HepG2 (cell line): ENCODE data around the gene CAMK2G. TPM values are rescaled to one million over a fixed set of nuclear protein-coding genes. Genes with fewer than 3 reads are reported as not detected.

Experiments used
- ATAC-seq: fragments of 200-7000 bp; cut with Tn5 transposase; 3 replicates; pipeline ENCODE4 v1.9.1; 2020; ENCODE audit warnings: mild to moderate bottlenecking, moderate library complexity
- BruUV-seq: library from RNA; stranded (reverse); fragments of 400-500 nt; replicated peaks from 2 replicates; lab custom pipeline; 2021; lab: Mats Ljungman, UMichigan
- CTCF ChIA-PET: fragments of 300-600 bp; formaldehyde crosslinking; extraction: SDS; loops from one replicate; lab custom pipeline; 2021; ENCODE audit warnings: low total read pairs, inconsistent platforms, low intra/inter-chr PET ratio; lab: Yijun Ruan, JAX
- POLR2A ChIA-PET: fragments of 350-600 bp; sonication (Branson Sonifier 250); formaldehyde crosslinking; loops from one replicate; lab custom pipeline; 2020; ENCODE audit warnings: antibody characterized with exemption, inconsistent platforms; lab: Yijun Ruan, JAX
- DNase-seq: peaks from one replicate; pipeline ENCODE4 v3.0.0-alpha.2; 2015; ENCODE audit warnings: low spot score
- FAIRE-seq: peaks from 3 replicates; lab custom pipeline; 2011; peaks lifted over from hg19 to GRCh38; lab: Jason Lieb, UNC
- H2AFZ ChIP-seq: one replicate; pipeline ENCODE4 v1.6.1; 2011; ENCODE audit warnings: low read length, inconsistent platforms
- H3K27ac ChIP-seq: fragments of 300-600 bp; 3 replicates; pipeline ENCODE4 v1.8.0; 2011; ENCODE audit warnings: mixed run types, mild to moderate bottlenecking, mixed read lengths, low read length, inconsistent platforms; ENCODE audit not compliant: insufficient read depth; ENCODE audit errors: extremely low read length
- H3K27me3 ChIP-seq, 2 experiments: fragments of 200-600 bp in 1 of 2; 2 replicates in 1 of 2; 3 replicates in 1 of 2; pipeline versions ENCODE4 v1.6.0 to v1.8.0; 2011; ENCODE audit warnings: low read length in 2 of 2, mild to moderate bottlenecking in 2 of 2, moderate library complexity in 2 of 2, inconsistent platforms in 1 of 2; ENCODE audit not compliant: insufficient read depth in 2 of 2, control insufficient read depth in 1 of 2
- H3K36me3 ChIP-seq, 2 experiments: fragments of 200-600 bp in 1 of 2; replicated peaks in 1 of 2; 2 replicates in 1 of 2; 3 replicates in 1 of 2; pipeline versions ENCODE4 v1.5.1 to v1.8.0; 2011; ENCODE audit warnings: low read length in 2 of 2, inconsistent platforms in 1 of 2; ENCODE audit not compliant: insufficient read depth in 2 of 2, control insufficient read depth in 1 of 2
- H3K4me1 ChIP-seq: 2 replicates; pipeline ENCODE4 v1.5.1; 2012; ENCODE audit warnings: low read length, inconsistent platforms; ENCODE audit not compliant: insufficient read depth
- H3K4me2 ChIP-seq: 2 replicates; pipeline ENCODE4 v1.6.0; 2011; ENCODE audit warnings: low read depth, low read length, inconsistent platforms
- H3K4me3 ChIP-seq, 3 experiments: fragments of 200-600 bp in 1 of 3; sonication (generic), shearing (Covaris generic) in 1 of 3; replicated peaks in 1 of 3; 2 replicates each; pipeline ENCODE4 v1.5.1; 2011 to 2016; ENCODE audit warnings: low read length in 3 of 3, inconsistent platforms in 2 of 3, low read depth in 2 of 3, mild to moderate bottlenecking in 2 of 3, control low read depth in 1 of 3, mixed read lengths in 1 of 3; ENCODE audit not compliant: insufficient read depth in 1 of 3
- H3K79me2 ChIP-seq: one replicate; pipeline ENCODE4 v1.6.1; 2011; ENCODE audit warnings: low read length, inconsistent platforms; ENCODE audit not compliant: insufficient read depth
- H3K9ac ChIP-seq: 2 replicates; pipeline ENCODE4 v1.6.0; 2011; ENCODE audit warnings: mild to moderate bottlenecking, low read depth, low read length, inconsistent platforms; ENCODE audit not compliant: insufficient read depth
- H3K9me3 ChIP-seq: 2 replicates; pipeline ENCODE4 v1.5.1; 2012; ENCODE audit warnings: mild to moderate bottlenecking, low read length
- H4K20me1 ChIP-seq: 2 replicates; pipeline ENCODE4 v1.6.0; 2011; ENCODE audit warnings: inconsistent platforms, mild to moderate bottlenecking, low read length, moderate library complexity; ENCODE audit not compliant: insufficient read depth
- AGO2 ChIP-seq: fragments of 200-400 bp; formaldehyde crosslinking; optimal IDR thresholded peaks from 2 replicates; pipeline ENCODE3; 2017; ENCODE audit warnings: mild to moderate bottlenecking, low read depth, low read length, moderate library complexity
- ATF4 ChIP-seq, 2 experiments: fragments of 450-650 bp in 1 of 2; sonication (generic) in 1 of 2; formaldehyde crosslinking; IDR thresholded peaks; 2 replicates each; pipeline versions ENCODE4 v1.5.0 to v1.8.0; 2020 to 2022; ENCODE audit warnings: mild to moderate bottlenecking in 1 of 2, missing genetic modification reagents in 1 of 2
- BORCS8-MEF2B ChIP-seq: sonication (generic); formaldehyde crosslinking; IDR thresholded peaks from 2 replicates; pipeline ENCODE4 v1.8.0; 2022; ENCODE audit warnings: mild to moderate bottlenecking, missing genetic modification reagents
- EED ChIP-seq: sonication (generic); formaldehyde crosslinking; IDR thresholded peaks from 2 replicates; pipeline ENCODE4 v1.5.0; 2020; ENCODE audit warnings: mild to moderate bottlenecking, missing genetic modification reagents
- HES4 ChIP-seq: sonication (generic); formaldehyde crosslinking; IDR thresholded peaks from 2 replicates; pipeline ENCODE4 v1.9.0; 2021; ENCODE audit warnings: mild to moderate bottlenecking, missing genetic modification reagents, borderline replicate concordance
- NCOA5 ChIP-seq: sonication (generic); formaldehyde crosslinking; IDR thresholded peaks from 2 replicates; pipeline ENCODE4 v1.4.0; 2020; ENCODE audit warnings: missing genetic modification reagents
- REPIN1 ChIP-seq: sonication (generic); formaldehyde crosslinking; IDR thresholded peaks from 2 replicates; pipeline ENCODE4 v1.8.0; 2022; ENCODE audit warnings: missing genetic modification reagents, low read depth, mild to moderate bottlenecking, borderline replicate concordance
- RFXAP ChIP-seq: sonication (generic); formaldehyde crosslinking; IDR thresholded peaks from 2 replicates; pipeline ENCODE4 v1.4.0; 2020; ENCODE audit warnings: missing genetic modification reagents, borderline replicate concordance
- ZBTB7A ChIP-seq: sonication (generic); formaldehyde crosslinking; IDR thresholded peaks from 2 replicates; pipeline ENCODE4 v1.8.0; 2022; ENCODE audit warnings: mild to moderate bottlenecking, missing genetic modification reagents
- ZFP37 ChIP-seq: sonication (generic); formaldehyde crosslinking; IDR thresholded peaks from 2 replicates; pipeline ENCODE4 v1.4.0; 2020; ENCODE audit warnings: missing genetic modification reagents, borderline replicate concordance
- ZNF136 ChIP-seq: sonication (generic); formaldehyde crosslinking; IDR thresholded peaks from 2 replicates; pipeline ENCODE4 v1.8.1; 2022; ENCODE audit warnings: low read depth, mild to moderate bottlenecking, moderate library complexity, missing genetic modification reagents
- ZNF138 ChIP-seq: sonication (generic); formaldehyde crosslinking; IDR thresholded peaks from 2 replicates; pipeline ENCODE4 v1.5.0; 2020; ENCODE audit warnings: mild to moderate bottlenecking, low read depth, missing genetic modification reagents
- ZNF142 ChIP-seq: sonication (generic); formaldehyde crosslinking; IDR thresholded peaks from 2 replicates; pipeline ENCODE4 v1.4.0; 2020; ENCODE audit warnings: missing genetic modification reagents
- ZNF263 ChIP-seq: sonication (generic); formaldehyde crosslinking; IDR thresholded peaks from 2 replicates; pipeline ENCODE4 v1.4.0; 2020; ENCODE audit warnings: missing genetic modification reagents
- ZNF674 ChIP-seq: sonication (generic); formaldehyde crosslinking; IDR thresholded peaks from 2 replicates; pipeline ENCODE4 v1.5.0; 2020; ENCODE audit warnings: low read depth, mild to moderate bottlenecking, missing genetic modification reagents
- ZNF777 ChIP-seq: sonication (generic); formaldehyde crosslinking; IDR thresholded peaks from 2 replicates; pipeline ENCODE4 v1.4.0; 2020; ENCODE audit warnings: missing genetic modification reagents
- WGBS: methylation state at CpG from one replicate; pipeline ENCODE4 v1.1.6; 2017; ENCODE audit warnings: low lambda C conversion rate; 5-methylcytosine and 5-hydroxymethylcytosine counted together
- in situ Hi-C: cut with HindIII; loops from 2 replicates; pipeline ENCODE4 v1.10.0; 2017; ENCODE audit warnings: low pct_unique_long_range_greater_than_20kb; ENCODE audit not compliant: extremely low pct_ligation_motif_present
- intact Hi-C: fragments of 100-400 bp; cut with micrococcal nuclease; formaldehyde crosslinking; loops from one replicate; pipeline ENCODE4 v1.10.0; 2022; ENCODE audit not compliant: unreplicated experiment
- polyA plus RNA-seq, 8 experiments: library from polyadenylated mRNA; depleted of rRNA in 3 of 8; stranded (reverse) in 7 of 8; unstranded in 1 of 8; fragments of >200 nt; fragmentation: Illumina TruSeq in 4 of 8; extraction: Trizol in 4 of 8; gene quantifications; 2 replicates each; pipeline versions ENCODE4 v1.2.1 to v1.2.3, GENCODE V29; 2011 to 2016; ENCODE audit warnings: low read depth in 4 of 8, missing spikeins in 1 of 8, mixed read lengths in 1 of 8; ENCODE audit not compliant: insufficient read depth in 1 of 8
- total RNA-seq, 5 experiments: library from RNA; depleted of rRNA; stranded (reverse); fragments of >200 nt; fragmentation: Illumina TruSeq; extraction: Trizol; gene quantifications; 2 replicates each; pipeline ENCODE4 v1.2.3, GENCODE V29; 2016; ENCODE audit warnings: low read depth in 1 of 5

Gene CAMK2G
- total and polyA plus RNA-seq, 2 of the 13 experiments (the other 11 are each of a cell fraction or from before 2014, with no cell fraction given): 15.9 to 18.8 TPM

- no peak for TF ChIP-seq ZNF142 (CRISPR knock-in tag)
- peak; percentile 90 for TF ChIP-seq AGO2
- no peak for TF ChIP-seq ZNF777 (CRISPR knock-in tag)
- no peak for TF ChIP-seq ZNF674 (CRISPR knock-in tag)
- no peak for TF ChIP-seq ZNF263 (CRISPR knock-in tag)
- 0 out of 2 replicates have a peak, but pooled peaks have one; percentile 3 for TF ChIP-seq REPIN1 (CRISPR knock-in tag)
Observed at GRCh38 chr10:73841061-73841421, 33.3 kb downstream of the CAMK2G start (continued).

GRCh38 chr10:73840403-73841060 is 33.8 kb downstream of the CAMK2G start:
- ATAC-seq (peak; percentile 98), DNase-seq (peak; percentile 99), FAIRE-seq (peak; percentile 100)
- ChIA-PET POLR2A (interaction anchor here (0.7 to 2.1 kb wide), 25 partner anchors 8 to 427 kb away, joined by 3 to 23 read pairs (median 5); partner anchors contain the start of genes ANXA7, CAMK2G, CHCHD1 and PPP3CB), CTCF (no interaction called here)
- peak overlapping the region; percentile 74 for H3K4me2 ChIP-seq
- intact Hi-C loops (no loop called here), in situ Hi-C loops (no loop called here)
- peaks cover 5 to 34% of the 10 kb centered on the region in 2 experiments for H3K36me3 ChIP-seq
- BruUV-seq: TSS peak; percentile 96
- no peaks in the 10 kb centered on the region for H4K20me1 ChIP-seq
- 48% methylated on average over 6 of the region's 13 CpGs for WGBS
- H3K27ac ChIP-seq: peak overlapping the region; percentile 98
- H3K27me3 ChIP-seq: no peaks in the 10 kb centered on the region
- H3K79me2 ChIP-seq: no peaks in the 10 kb centered on the region
- peaks cover 59% of the 10 kb centered on the region for H3K4me1 ChIP-seq
- H3K9ac ChIP-seq: peak overlapping the region; percentile 72
- H2AFZ ChIP-seq: no peak overlapping the region
- H3K9me3 ChIP-seq: no peaks in the 10 kb centered on the region
- H3K4me3 ChIP-seq: peak overlapping the region in 1 of 3 experiments; percentile 56; a peak in 2 of 6 replicates
- TF ChIP-seq ZFP37 (CRISPR knock-in tag) (no peak), EED (CRISPR knock-in tag) (no peak), ZNF138 (CRISPR knock-in tag) (no peak), ZBTB7A (CRISPR knock-in tag) (no peak), BORCS8-MEF2B (CRISPR knock-in tag) (no peak), HES4 (CRISPR knock-in tag) (no peak), NCOA5 (CRISPR knock-in tag) (no peak), ZNF136 (peak; percentile 79; the same call in 1 of the 2 replicates), ATF4 (CRISPR knock-in tag; IDR thresholded peaks at IDR 0.05) (peak in 1 of 2 experiments; percentile 70; a peak in 2 of 4 replicates), RFXAP (CRISPR knock-in tag) (peak; percentile 85)
